Sigmoid colon (tissue), 4 donors: Measurements from ENCODE around the gene NEUROD1.

Experiments used
- CTCF ChIP-seq, 4 experiments: fragments of 450-650 bp in 3 of 4; fragments of 200-600 bp in 1 of 4; IDR thresholded peaks; one replicate each; pipeline ENCODE4 v1.5.1; 2016 to 2019; ENCODE audit warnings: antibody characterized with exemption in 4 of 4, mild to moderate bottlenecking in 3 of 4, moderate library complexity in 2 of 4
- POLR2AphosphoS5 ChIP-seq, 4 donors: sonication (generic); formaldehyde crosslinking; IDR thresholded peaks; one replicate each; pipeline ENCODE4 v1.6.1; 2017; ENCODE audit warnings: antibody characterized with exemption in 4 of 4

DNA sequence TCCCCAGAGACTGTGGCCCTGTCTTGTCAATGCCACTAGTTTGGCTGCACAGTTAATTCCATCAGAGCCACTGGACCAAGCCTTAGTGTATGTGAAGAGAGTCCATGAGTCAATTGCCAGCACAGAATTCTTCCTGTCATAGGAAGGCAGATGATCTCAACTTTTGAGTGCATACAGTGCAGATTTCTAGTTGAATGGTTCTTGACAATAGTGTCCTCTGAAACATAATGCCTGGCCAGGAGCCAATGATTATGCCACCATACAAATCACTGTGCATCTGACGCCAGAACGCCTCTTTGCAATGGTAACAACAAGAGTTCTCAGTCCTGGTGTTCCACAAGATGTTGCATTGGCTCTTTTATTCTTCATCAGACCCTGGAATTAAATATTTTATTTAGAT, 7.1 kb downstream of the NEUROD1 start:
- no peak for TF ChIP-seq CTCF (IDR thresholded peaks at IDR 0.05)
- no peak for TF ChIP-seq POLR2AphosphoS5 (IDR thresholded peaks at IDR 0.05)
